NT2/D1 (cell line): ENCODE results near the gene ST3GAL4.

Experiments
- DNase-seq: peaks from one replicate; pipeline ENCODE4 v3.0.0-alpha.2; 2011; ENCODE audit warnings: low read depth, low spot score
- H3K27me3 ChIP-seq: 2 replicates; pipeline ENCODE4 v1.6.0; 2011; ENCODE audit warnings: mild to moderate bottlenecking; ENCODE audit not compliant: insufficient read length, insufficient read depth
- H3K36me3 ChIP-seq: 2 replicates; pipeline ENCODE4 v1.6.1; 2011; ENCODE audit warnings: mild to moderate bottlenecking, low read length, mixed read lengths; ENCODE audit not compliant: insufficient read depth, insufficient read length
- H3K4me1 ChIP-seq: 2 replicates; pipeline ENCODE4 v1.5.1; 2011; ENCODE audit not compliant: insufficient read depth, insufficient read length
- H3K4me3 ChIP-seq: 2 replicates; pipeline ENCODE4 v1.5.1; 2011; ENCODE audit warnings: low read depth; ENCODE audit not compliant: insufficient read length
- H3K9ac ChIP-seq: 2 replicates; pipeline ENCODE4 v1.6.0; 2011; ENCODE audit warnings: low read depth; ENCODE audit not compliant: insufficient read length
- H3K9me3 ChIP-seq: 2 replicates; pipeline ENCODE4 v1.5.1; 2011; ENCODE audit warnings: mild to moderate bottlenecking, low read length; ENCODE audit not compliant: insufficient read depth
- SUZ12 ChIP-seq: IDR thresholded peaks from 2 replicates; pipeline ENCODE4 v1.6.1; 2011; ENCODE audit not compliant: insufficient read length, insufficient read depth; ENCODE audit errors: extremely low read depth
- YY1 ChIP-seq: IDR thresholded peaks from 2 replicates; pipeline ENCODE4 v1.6.1; 2011; ENCODE audit not compliant: insufficient read length, insufficient read depth
- ZNF274 ChIP-seq: IDR thresholded peaks from 2 replicates; pipeline ENCODE4 v1.6.1; 2011; ENCODE audit warnings: mild to moderate bottlenecking, low read depth, low read length

The ST3GAL4 gene

DNA sequence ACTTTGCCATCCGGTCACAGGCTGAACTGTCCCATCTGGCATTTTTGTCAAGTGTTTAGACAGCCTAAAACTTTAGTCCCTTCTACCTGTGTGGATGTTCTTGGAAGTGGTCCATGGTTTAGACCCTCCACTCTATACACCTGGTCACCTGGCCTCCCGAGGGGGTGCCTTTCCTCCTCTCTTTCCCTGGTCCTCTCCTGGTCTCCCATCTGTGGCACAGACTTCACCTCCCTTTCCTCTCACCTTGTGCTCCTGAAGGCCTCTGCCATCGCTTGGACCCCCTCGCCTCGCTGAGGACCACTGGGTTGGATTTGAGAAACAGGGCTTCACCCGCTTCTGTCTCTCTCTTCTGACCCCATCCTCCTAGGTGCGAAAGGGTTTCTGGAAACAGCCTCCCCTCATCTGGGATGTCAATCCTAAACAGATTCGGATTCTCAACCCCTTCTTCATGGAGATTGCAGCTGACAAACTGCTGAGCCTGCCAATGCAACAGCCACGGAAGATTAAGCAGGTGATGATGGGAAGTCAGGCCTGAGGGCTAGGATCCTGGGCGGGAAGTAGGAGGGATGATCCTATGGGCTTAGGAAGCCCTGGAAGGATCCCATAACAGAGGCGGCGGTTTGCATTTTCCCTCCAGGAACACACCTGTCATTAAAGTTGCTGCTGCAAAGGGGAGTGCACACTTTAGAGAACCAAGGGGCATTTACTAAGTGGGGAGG lies 53.6 kb downstream of the ST3GAL4 start:
- Histone ChIP-seq H3K9ac (no peak overlapping the region), H3K4me3 (no peak overlapping the region), H3K4me1 (peaks cover 8% of the 10 kb centered on the region), H3K36me3 (peaks cover 49% of the 10 kb centered on the region), H3K9me3 (no peaks in the 10 kb centered on the region), H3K27me3 (no peaks in the 10 kb centered on the region)
- TF ChIP-seq ZNF274 = no peak
- TF ChIP-seq SUZ12 = no peak
- no peak for TF ChIP-seq YY1
- no peak for DNase-seq

DNA sequence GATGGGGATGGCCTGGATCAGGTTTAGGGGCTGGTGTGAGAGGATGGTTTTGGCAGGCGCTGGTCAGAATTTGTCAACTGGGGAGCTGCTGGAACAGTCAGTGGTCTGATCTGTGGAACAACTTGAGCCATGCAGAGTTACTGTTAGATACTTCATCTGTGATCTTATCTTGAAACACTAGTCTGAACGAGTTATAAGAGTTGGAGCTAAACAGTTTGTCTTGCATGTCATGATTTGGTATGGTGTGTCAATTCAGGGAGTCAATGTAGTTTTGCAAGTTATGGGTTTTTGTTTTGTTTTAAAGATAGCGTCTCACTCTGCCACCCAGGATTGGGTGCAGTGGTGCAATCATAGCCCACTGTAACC lies 54.1 kb downstream of the ST3GAL4 start:
- no peak overlapping the region for H3K9ac ChIP-seq
- no peak for DNase-seq
- no peaks in the 10 kb centered on the region for H3K9me3 ChIP-seq
- no peak overlapping the region for H3K4me3 ChIP-seq
- TF ChIP-seq SUZ12 (no peak), YY1 (no peak), ZNF274 (no peak)
- peaks cover 54% of the 10 kb centered on the region for H3K36me3 ChIP-seq
- no peaks in the 10 kb centered on the region for H3K27me3 ChIP-seq
- peaks cover 3% of the 10 kb centered on the region for H3K4me1 ChIP-seq

DNA sequence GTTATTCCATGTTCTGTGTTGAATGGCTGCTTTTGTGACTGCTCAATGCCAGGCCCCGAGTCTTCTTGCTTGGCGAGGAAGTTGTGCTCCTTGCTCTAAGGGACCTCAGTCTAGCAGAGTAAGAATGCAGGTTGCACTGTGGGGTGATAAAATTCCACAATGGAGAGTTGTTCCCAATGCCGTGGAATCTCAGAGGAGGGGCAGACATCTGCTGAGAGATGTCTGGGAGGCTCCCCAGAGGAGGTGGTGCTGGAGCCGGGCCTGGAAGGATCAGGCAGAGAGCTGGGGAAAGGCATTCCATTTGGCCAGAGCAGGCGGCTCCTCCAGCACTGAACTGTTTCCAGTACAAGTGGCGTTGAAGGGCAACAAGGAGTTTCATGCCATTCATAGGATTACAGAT lies 55.2 kb downstream of the ST3GAL4 start:
- no peaks in the 10 kb centered on the region for H3K27me3 ChIP-seq
- TF ChIP-seq SUZ12 = no peak
- peaks cover 61% of the 10 kb centered on the region for H3K36me3 ChIP-seq
- H3K4me3 ChIP-seq = no peak overlapping the region
- DNase-seq = no peak
- no peaks in the 10 kb centered on the region for H3K9me3 ChIP-seq
- H3K4me1 ChIP-seq = peaks cover under 1% of the 10 kb centered on the region
- no peak overlapping the region for H3K9ac ChIP-seq

DNA sequence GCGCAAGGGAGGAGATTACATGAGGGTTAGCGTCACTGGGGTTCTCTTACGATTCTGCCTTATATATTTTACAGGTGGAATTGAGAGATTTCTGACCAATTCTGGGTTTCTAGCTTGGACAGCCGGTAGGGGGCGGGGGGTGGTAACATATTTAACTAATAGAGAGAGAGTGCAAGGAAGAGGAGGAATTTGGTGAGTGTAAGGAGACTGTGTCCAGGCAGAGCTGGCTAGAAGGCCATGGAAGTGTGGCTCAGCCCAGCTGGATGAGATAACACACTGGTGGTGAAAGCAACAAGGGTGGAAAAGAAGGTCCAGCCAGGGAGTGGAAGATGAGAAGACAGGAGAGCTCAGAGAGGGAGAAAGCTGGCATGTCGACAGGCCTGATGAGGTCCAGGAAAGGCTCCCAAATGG lies 56.5 kb downstream of the ST3GAL4 start:
- no peaks in the 10 kb centered on the region for H3K9me3 ChIP-seq
- H3K27me3 ChIP-seq = no peaks in the 10 kb centered on the region
- TF ChIP-seq ZNF274 = no peak
- no peak for TF ChIP-seq YY1
- TF ChIP-seq SUZ12 = no peak
- no peak overlapping the region for H3K4me3 ChIP-seq
- no peaks in the 10 kb centered on the region for H3K4me1 ChIP-seq
- DNase-seq = no peak
- no peak overlapping the region for H3K9ac ChIP-seq
- peaks cover 60% of the 10 kb centered on the region for H3K36me3 ChIP-seq

DNA sequence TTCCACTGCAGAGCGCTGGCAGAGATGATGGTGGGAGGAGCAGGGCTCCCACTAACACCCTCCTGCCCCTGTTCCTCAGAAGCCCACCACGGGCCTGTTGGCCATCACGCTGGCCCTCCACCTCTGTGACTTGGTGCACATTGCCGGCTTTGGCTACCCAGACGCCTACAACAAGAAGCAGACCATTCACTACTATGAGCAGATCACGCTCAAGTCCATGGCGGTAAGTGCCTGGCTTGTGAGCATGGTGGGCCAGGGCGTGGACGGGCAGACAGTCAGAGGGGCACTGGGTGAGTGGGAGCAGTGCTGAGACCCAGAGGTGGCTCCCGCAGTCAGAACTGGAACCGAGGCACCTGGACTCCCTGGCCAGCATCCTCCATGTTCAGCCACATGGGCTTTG lies 57.9 kb downstream of the ST3GAL4 start:
- no peaks in the 10 kb centered on the region for H3K4me1 ChIP-seq
- H3K9ac ChIP-seq = no peak overlapping the region
- peaks cover 47% of the 10 kb centered on the region for H3K36me3 ChIP-seq
- H3K27me3 ChIP-seq = no peaks in the 10 kb centered on the region
- no peak overlapping the region for H3K4me3 ChIP-seq
- DNase-seq = no peak
- H3K9me3 ChIP-seq = no peaks in the 10 kb centered on the region
- TF ChIP-seq SUZ12 (no peak), YY1 (no peak), ZNF274 (no peak)

DNA sequence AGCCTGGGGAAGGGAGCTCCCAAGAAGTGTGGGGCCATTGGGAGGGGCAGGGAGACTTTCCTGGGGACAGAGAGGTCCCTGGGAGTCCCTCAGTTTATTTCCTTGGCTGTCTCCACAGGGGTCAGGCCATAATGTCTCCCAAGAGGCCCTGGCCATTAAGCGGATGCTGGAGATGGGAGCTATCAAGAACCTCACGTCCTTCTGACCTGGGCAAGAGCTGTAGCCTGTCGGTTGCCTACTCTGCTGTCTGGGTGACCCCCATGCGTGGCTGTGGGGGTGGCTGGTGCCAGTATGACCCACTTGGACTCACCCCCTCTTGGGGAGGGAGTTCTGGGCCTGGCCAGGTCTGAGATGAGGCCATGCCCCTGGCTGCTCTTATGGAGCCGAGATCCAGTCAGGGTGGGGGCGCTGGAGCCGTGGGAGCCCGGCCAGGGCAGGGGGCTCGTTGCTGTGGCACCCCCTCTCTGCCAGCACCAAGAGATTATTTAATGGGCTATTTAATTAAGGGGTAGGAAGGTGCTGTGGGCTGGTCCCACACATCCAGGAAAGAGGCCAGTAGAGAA lies 58.4 kb downstream of the ST3GAL4 start:
- no peaks in the 10 kb centered on the region for H3K4me1 ChIP-seq
- H3K4me3 ChIP-seq = no peak overlapping the region
- peaks cover 42% of the 10 kb centered on the region for H3K36me3 ChIP-seq
- no peak for DNase-seq
- H3K9ac ChIP-seq = no peak overlapping the region
- TF ChIP-seq ZNF274 (no peak), SUZ12 (no peak), YY1 (no peak)
- no peaks in the 10 kb centered on the region for H3K27me3 ChIP-seq
- H3K9me3 ChIP-seq = no peaks in the 10 kb centered on the region

DNA sequence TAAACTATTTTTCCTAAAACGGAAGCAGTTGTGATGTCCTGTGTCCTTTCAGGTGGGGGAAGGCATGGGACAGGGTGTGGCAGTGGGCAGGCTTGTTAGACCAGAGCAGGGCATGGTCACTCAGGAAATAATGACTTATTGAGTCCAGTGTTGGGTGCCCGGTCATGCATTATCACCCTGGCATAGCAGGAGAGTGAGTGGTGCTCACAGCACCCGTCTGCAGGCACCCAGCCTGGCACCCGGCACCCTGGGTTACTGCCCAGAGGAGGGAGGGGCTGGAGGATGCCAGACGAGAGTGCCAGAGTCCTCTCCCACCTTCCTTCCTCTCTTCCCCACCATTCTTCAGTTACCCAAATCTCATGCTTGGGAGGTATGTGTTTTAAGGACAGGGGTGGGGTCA lies 59.1 kb downstream of the ST3GAL4 start:
- H3K4me1 ChIP-seq = no peaks in the 10 kb centered on the region
- no peaks in the 10 kb centered on the region for H3K9me3 ChIP-seq
- H3K27me3 ChIP-seq = no peaks in the 10 kb centered on the region
- H3K36me3 ChIP-seq = peaks cover 36% of the 10 kb centered on the region
- DNase-seq = no peak
- no peak overlapping the region for H3K9ac ChIP-seq
- no peak overlapping the region for H3K4me3 ChIP-seq
- no peak for TF ChIP-seq ZNF274
- no peak for TF ChIP-seq YY1
- TF ChIP-seq SUZ12 = no peak

DNA sequence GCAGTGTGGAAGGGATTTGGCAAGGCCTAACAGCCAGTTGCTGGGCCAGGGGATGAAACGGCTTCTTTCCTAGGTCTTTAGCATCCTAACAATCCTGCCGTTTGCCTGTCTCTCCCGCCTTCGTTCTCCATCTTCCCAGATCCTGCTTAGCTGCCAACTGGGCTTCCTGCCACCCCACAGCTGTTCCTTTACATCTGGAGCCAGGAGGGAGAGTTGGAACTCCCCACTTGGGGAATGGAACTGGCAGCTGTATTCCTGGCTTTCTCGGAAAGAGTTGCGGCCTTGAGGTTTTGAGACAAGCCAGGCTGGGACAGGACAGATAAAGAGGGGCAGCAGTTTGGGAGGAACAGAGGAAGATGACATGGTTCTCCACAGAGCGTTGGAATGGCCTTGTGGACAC lies 59.6 kb downstream of the ST3GAL4 start:
- peaks cover 35% of the 10 kb centered on the region for H3K36me3 ChIP-seq
- H3K4me1 ChIP-seq = no peaks in the 10 kb centered on the region
- no peaks in the 10 kb centered on the region for H3K27me3 ChIP-seq
- no peak for DNase-seq
- no peak overlapping the region for H3K9ac ChIP-seq
- TF ChIP-seq SUZ12 (no peak), ZNF274 (no peak), YY1 (no peak)
- no peak overlapping the region for H3K4me3 ChIP-seq
- H3K9me3 ChIP-seq = no peaks in the 10 kb centered on the region
